NB4 (cell line): Measurements from ENCODE around the gene ZDHHC16.

Experiments used
- CTCF ChIP-seq: IDR thresholded peaks from one replicate; pipeline ENCODE4 v1.5.1; 2012; ENCODE audit warnings: low read depth, low read length
- MYC ChIP-seq: IDR thresholded peaks from 2 replicates; pipeline ENCODE4 v1.6.1; 2011; ENCODE audit warnings: low read depth, low read length
- POLR2A ChIP-seq: IDR thresholded peaks from 2 replicates; pipeline ENCODE4 v1.6.1; 2011; ENCODE audit warnings: mild to moderate bottlenecking; ENCODE audit not compliant: insufficient read length; ENCODE audit errors: extremely low read depth
- TF ChIP-seq, protein P1 (sequence below): IDR thresholded peaks from 2 replicates; pipeline ENCODE4 v1.6.1; 2011; ENCODE audit warnings: low read depth, low read length

- TF ChIP-seq CTCF (no peak), POLR2A (peak; percentile 27), MYC (peak; percentile 86)
- TF ChIP-seq, protein P1, sequence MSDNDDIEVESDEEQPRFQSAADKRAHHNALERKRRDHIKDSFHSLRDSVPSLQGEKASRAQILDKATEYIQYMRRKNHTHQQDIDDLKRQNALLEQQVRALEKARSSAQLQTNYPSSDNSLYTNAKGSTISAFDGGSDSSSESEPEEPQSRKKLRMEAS: peak; percentile 92
These were observed 51.6 kb downstream of the ZDHHC16 start for GRCh38 chr10:97497572-97498075.
